Neural progenitor cell (in vitro differentiated cells): ENCODE measurements around the gene PCGF6.

Experiments
- CTCF ChIP-seq: fragments of 200-600 bp; sonication (generic); IDR thresholded peaks from 2 replicates; pipeline ENCODE4 v1.5.1; 2017; ENCODE audit warnings: antibody characterized with exemption, mild to moderate bottlenecking
- EZH2 ChIP-seq: fragments of 200-600 bp; sonication (generic); IDR thresholded peaks from 2 replicates; pipeline ENCODE4 v1.6.1; 2017; ENCODE audit warnings: antibody characterized with exemption, mild to moderate bottlenecking, moderate library complexity
- EZH2phosphoT487 ChIP-seq: fragments of 200-600 bp; sonication (generic); IDR thresholded peaks from 2 replicates; pipeline ENCODE4 v1.6.1; 2017; ENCODE audit warnings: antibody characterized with exemption

- TF ChIP-seq CTCF (no peak), EZH2 (no peak), EZH2phosphoT487 (no peak)
Observed at GRCh38 chr10:103284170-103284569, 66.8 kb downstream of the PCGF6 start.
